MM.1S (cell line): ENCODE measurements around the gene NXF2.

Experiments used
- DNase-seq: peaks from one replicate; pipeline ENCODE4 v3.0.0-alpha.2; 2015
- H2AFZ ChIP-seq: fragments of 300-600 bp; sonication (generic); 2 replicates; pipeline ENCODE4 v1.6.0; 2016; ENCODE audit warnings: antibody characterized with exemption, low read length
- H3F3A ChIP-seq: fragments of 300-600 bp; sonication (generic); 2 replicates; pipeline ENCODE4 v1.6.1; 2016; ENCODE audit warnings: mild to moderate bottlenecking, antibody characterized with exemption, low read length, moderate library complexity, mixed read lengths; ENCODE audit not compliant: insufficient read depth
- H3K27ac ChIP-seq: fragments of 300-600 bp; sonication (generic); 2 replicates; pipeline ENCODE4 v1.5.1; 2016; ENCODE audit warnings: mild to moderate bottlenecking, low read length
- H3K27me3 ChIP-seq: fragments of 300-600 bp; sonication (generic); replicated peaks from 2 replicates; pipeline ENCODE4 v1.6.0; 2016; ENCODE audit warnings: low read length; ENCODE audit not compliant: insufficient read depth
- H3K36me3 ChIP-seq: fragments of 300-600 bp; sonication (generic); replicated peaks from 2 replicates; pipeline ENCODE4 v1.6.1; 2016; ENCODE audit warnings: mild to moderate bottlenecking, low read length, mixed read lengths; ENCODE audit not compliant: insufficient read depth
- H3K4me1 ChIP-seq: fragments of 300-600 bp; sonication (generic); 2 replicates; pipeline ENCODE4 v1.6.1; 2016; ENCODE audit warnings: low read length, mixed read lengths
- H3K4me2 ChIP-seq: fragments of 300-600 bp; sonication (generic); 2 replicates; pipeline ENCODE4 v1.6.0; 2016; ENCODE audit warnings: low read depth, low read length
- H3K4me3 ChIP-seq: fragments of 300-600 bp; sonication (generic); 2 replicates; pipeline ENCODE4 v1.5.1; 2016; ENCODE audit warnings: low read length, mixed read lengths
- H3K79me2 ChIP-seq: fragments of 300-600 bp; sonication (generic); 2 replicates; pipeline ENCODE4 v1.6.1; 2016; ENCODE audit warnings: mixed run types, low read length, mixed read lengths
- H3K9ac ChIP-seq: fragments of 300-600 bp; sonication (generic); 2 replicates; pipeline ENCODE4 v1.6.1; 2016; ENCODE audit warnings: low read length, mixed read lengths
- H3K9me2 ChIP-seq: fragments of 300-600 bp; sonication (generic); replicated peaks from 2 replicates; pipeline ENCODE4 v1.6.1; 2016; ENCODE audit warnings: mild to moderate bottlenecking, low read length, mixed read lengths; ENCODE audit not compliant: insufficient read depth
- H3K9me3 ChIP-seq: fragments of 300-600 bp; sonication (generic); replicated peaks from 2 replicates; pipeline ENCODE4 v1.6.1; 2016; ENCODE audit warnings: mild to moderate bottlenecking, low read length, mixed read lengths; ENCODE audit not compliant: insufficient read depth
- H4K20me1 ChIP-seq: fragments of 300-600 bp; sonication (generic); 2 replicates; pipeline ENCODE4 v1.6.1; 2016; ENCODE audit warnings: mild to moderate bottlenecking, low read length, moderate library complexity, mixed read lengths; ENCODE audit not compliant: insufficient read depth
- CTCF ChIP-seq: fragments of 300-600 bp; sonication (generic); IDR thresholded peaks from 2 replicates; pipeline ENCODE4 v1.5.1; 2016; ENCODE audit warnings: antibody characterized with exemption, low read length, mixed read lengths
- EZH2 ChIP-seq: fragments of 300-600 bp; sonication (generic); optimal IDR thresholded peaks from 2 replicates; pipeline ENCODE3; 2017; ENCODE audit warnings: low read depth, mild to moderate bottlenecking, antibody characterized with exemption, low read length, mixed read lengths
- EZH2phosphoT487 ChIP-seq: fragments of 300-600 bp; sonication (generic); IDR thresholded peaks from 2 replicates; pipeline ENCODE4 v1.6.1; 2018; ENCODE audit warnings: antibody characterized with exemption, low read length

Gene NXF2

GRCh38 chrX:102338162-102338561, 91.2 kb downstream of the NXF2 start:
- Histone ChIP-seq H2AFZ (no peak overlapping the region), H3K9me3 (no peaks in the 10 kb centered on the region), H3K9ac (no peak overlapping the region), H3K27ac (no peak overlapping the region), H3K36me3 (no peaks in the 10 kb centered on the region), H3F3A (no peaks in the 10 kb centered on the region), H4K20me1 (no peaks in the 10 kb centered on the region), H3K4me1 (no peaks in the 10 kb centered on the region), H3K79me2 (no peaks in the 10 kb centered on the region), H3K4me2 (no peak overlapping the region), H3K4me3 (no peak overlapping the region), H3K27me3 (no peaks in the 10 kb centered on the region), H3K9me2 (no peaks in the 10 kb centered on the region)
- DNase-seq = no peak
- TF ChIP-seq CTCF (no peak), EZH2phosphoT487 (no peak), EZH2 (no peak)

GRCh38 chrX:102339312-102340298, 92.6 kb downstream of the NXF2 start:
- Histone ChIP-seq H3K79me2 (no peaks in the 10 kb centered on the region), H3F3A (no peaks in the 10 kb centered on the region), H3K9me2 (no peaks in the 10 kb centered on the region), H3K4me3 (no peak overlapping the region), H2AFZ (peak overlapping the region; percentile 49; the same call in 1 of the 2 replicates), H3K4me2 (no peak overlapping the region), H3K9ac (no peak overlapping the region), H3K9me3 (no peaks in the 10 kb centered on the region), H3K27ac (peak overlapping the region; percentile 37; the same call in 1 of the 2 replicates), H3K36me3 (no peaks in the 10 kb centered on the region), H4K20me1 (no peaks in the 10 kb centered on the region), H3K4me1 (no peaks in the 10 kb centered on the region), H3K27me3 (no peaks in the 10 kb centered on the region)
- DNase-seq = peak; percentile 86
- TF ChIP-seq EZH2phosphoT487 (no peak), EZH2 (no peak), CTCF (no peak)

- TF ChIP-seq EZH2 (no peak), CTCF (peak; percentile 15; the same call in 1 of the 2 replicates), EZH2phosphoT487 (no peak)
- no peak overlapping the region for H3K4me2 ChIP-seq
- no peak overlapping the region for H3K27ac ChIP-seq
- no peak overlapping the region for H2AFZ ChIP-seq
- DNase-seq = peak; percentile 11
- no peaks in the 10 kb centered on the region for H3K79me2 ChIP-seq
- H3K4me1 ChIP-seq = no peaks in the 10 kb centered on the region
- H3K9me3 ChIP-seq = no peaks in the 10 kb centered on the region
- no peaks in the 10 kb centered on the region for H3F3A ChIP-seq
- no peaks in the 10 kb centered on the region for H3K36me3 ChIP-seq
- no peak overlapping the region for H3K4me3 ChIP-seq
- no peaks in the 10 kb centered on the region for H3K27me3 ChIP-seq
- no peak overlapping the region for H3K9ac ChIP-seq
- no peaks in the 10 kb centered on the region for H3K9me2 ChIP-seq
- no peaks in the 10 kb centered on the region for H4K20me1 ChIP-seq
These were observed 94.9 kb downstream of the NXF2 start for GRCh38 chrX:102341867-102342266.
